Measurements from ENCODE around the gene PRDM16. TPM values are rescaled to one million over a fixed set of nuclear protein-coding genes. Genes with fewer than 3 reads are reported as not detected.

Gene PRDM16
- total and polyA plus RNA-seq, 2 of the 13 experiments (the other 11 are each of a cell fraction or from before 2014, with no cell fraction given), result 0.15 to 0.81 TPM

DNA sequence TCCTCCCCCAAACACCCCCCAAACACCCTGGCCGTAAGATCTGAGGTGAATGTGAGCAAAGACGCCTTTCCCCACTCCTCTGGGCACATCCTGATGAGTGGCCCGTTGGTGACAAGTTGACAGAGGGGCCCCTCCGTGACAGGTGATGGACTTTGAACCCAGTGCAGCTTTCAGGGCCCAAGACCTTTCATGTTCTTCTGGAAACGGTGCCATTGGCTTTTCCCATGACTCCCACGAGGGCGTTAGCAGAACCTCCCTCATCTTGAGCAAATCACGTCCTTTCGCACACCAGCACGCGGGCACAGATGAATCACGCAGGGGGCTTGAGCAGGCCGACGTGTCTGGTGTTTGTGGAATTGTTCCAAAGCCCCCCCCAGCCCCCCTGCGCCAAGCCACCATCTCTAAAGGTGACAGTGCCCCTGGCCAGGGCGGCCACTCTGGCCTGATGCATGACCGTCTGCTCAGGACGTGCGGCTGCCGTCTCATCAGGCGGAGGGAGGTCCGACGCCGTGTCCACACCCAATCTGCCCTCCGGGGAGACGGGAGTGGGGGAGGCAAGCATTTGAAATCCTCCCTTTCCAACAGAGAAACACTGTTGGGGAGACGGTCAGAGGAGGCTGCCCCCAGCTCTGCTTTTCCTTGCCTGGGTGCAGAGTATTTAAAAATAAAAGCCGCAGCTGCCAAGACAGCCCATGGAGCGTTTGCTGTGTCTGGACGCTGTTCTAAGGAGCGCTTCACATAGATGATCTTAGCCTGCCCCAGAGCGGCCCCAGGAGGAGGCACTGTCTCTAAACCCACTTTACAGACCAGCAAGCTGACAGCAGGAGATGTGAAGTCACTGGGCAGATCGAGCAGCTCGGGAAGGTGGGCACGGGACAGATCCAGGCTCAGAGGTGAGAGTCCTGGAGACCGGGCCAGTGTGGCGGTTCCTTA, 287.2 kb downstream of the PRDM16 start (continued):
- TF ChIP-seq ZSCAN20 (CRISPR knock-in tag; IDR thresholded peaks at IDR 0.05; ENCODE audit: borderline replicate concordance), result no peak
- no peak for TF ChIP-seq HOXA7 (CRISPR knock-in tag; IDR thresholded peaks at IDR 0.05)
- TF ChIP-seq MTF1 (CRISPR knock-in tag; IDR thresholded peaks at IDR 0.05), result no peak
- no peak for TF ChIP-seq ZNF557 (CRISPR knock-in tag; IDR thresholded peaks at IDR 0.05)
- no peak for TF ChIP-seq YEATS2 (CRISPR knock-in tag; IDR thresholded peaks at IDR 0.05; ENCODE audit: borderline replicate concordance)
- no peak for TF ChIP-seq ZBTB34 (CRISPR knock-in tag; IDR thresholded peaks at IDR 0.05)
- TF ChIP-seq PCBP1 (IDR thresholded peaks at IDR 0.05; ENCODE audit: borderline replicate concordance, low read depth, low read length), result no peak
- TF ChIP-seq, protein P1, sequence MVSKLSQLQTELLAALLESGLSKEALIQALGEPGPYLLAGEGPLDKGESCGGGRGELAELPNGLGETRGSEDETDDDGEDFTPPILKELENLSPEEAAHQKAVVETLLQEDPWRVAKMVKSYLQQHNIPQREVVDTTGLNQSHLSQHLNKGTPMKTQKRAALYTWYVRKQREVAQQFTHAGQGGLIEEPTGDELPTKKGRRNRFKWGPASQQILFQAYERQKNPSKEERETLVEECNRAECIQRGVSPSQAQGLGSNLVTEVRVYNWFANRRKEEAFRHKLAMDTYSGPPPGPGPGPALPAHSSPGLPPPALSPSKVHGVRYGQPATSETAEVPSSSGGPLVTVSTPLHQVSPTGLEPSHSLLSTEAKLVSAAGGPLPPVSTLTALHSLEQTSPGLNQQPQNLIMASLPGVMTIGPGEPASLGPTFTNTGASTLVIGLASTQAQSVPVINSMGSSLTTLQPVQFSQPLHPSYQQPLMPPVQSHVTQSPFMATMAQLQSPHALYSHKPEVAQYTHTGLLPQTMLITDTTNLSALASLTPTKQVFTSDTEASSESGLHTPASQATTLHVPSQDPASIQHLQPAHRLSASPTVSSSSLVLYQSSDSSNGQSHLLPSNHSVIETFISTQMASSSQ (IDR thresholded peaks at IDR 0.05; ENCODE audit: low read depth), result no peak
- TF ChIP-seq, protein P1 (CRISPR knock-in tag; IDR thresholded peaks at IDR 0.05; ENCODE audit: borderline replicate concordance), result no peak
- TF ChIP-seq MTA1 (CRISPR knock-in tag; IDR thresholded peaks at IDR 0.05; ENCODE audit: borderline replicate concordance), result 0 out of 2 replicates have a peak, but pooled peaks have one; percentile 24
- no peak for TF ChIP-seq ARID2 (CRISPR knock-in tag; IDR thresholded peaks at IDR 0.05; ENCODE audit: borderline replicate concordance)
- TF ChIP-seq ZNF772 (CRISPR knock-in tag; IDR thresholded peaks at IDR 0.05), result no peak; the same call in 1 of the 2 replicates
- TF ChIP-seq, protein P2, sequence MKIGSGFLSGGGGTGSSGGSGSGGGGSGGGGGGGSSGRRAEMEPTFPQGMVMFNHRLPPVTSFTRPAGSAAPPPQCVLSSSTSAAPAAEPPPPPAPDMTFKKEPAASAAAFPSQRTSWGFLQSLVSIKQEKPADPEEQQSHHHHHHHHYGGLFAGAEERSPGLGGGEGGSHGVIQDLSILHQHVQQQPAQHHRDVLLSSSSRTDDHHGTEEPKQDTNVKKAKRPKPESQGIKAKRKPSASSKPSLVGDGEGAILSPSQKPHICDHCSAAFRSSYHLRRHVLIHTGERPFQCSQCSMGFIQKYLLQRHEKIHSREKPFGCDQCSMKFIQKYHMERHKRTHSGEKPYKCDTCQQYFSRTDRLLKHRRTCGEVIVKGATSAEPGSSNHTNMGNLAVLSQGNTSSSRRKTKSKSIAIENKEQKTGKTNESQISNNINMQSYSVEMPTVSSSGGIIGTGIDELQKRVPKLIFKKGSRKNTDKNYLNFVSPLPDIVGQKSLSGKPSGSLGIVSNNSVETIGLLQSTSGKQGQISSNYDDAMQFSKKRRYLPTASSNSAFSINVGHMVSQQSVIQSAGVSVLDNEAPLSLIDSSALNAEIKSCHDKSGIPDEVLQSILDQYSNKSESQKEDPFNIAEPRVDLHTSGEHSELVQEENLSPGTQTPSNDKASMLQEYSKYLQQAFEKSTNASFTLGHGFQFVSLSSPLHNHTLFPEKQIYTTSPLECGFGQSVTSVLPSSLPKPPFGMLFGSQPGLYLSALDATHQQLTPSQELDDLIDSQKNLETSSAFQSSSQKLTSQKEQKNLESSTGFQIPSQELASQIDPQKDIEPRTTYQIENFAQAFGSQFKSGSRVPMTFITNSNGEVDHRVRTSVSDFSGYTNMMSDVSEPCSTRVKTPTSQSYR (CRISPR knock-in tag; IDR thresholded peaks at IDR 0.05; ENCODE audit: borderline replicate concordance), result peak; percentile 22; the same call in 1 of the 2 replicates
- TF ChIP-seq SAFB2 (CRISPR knock-in tag; IDR thresholded peaks at IDR 0.05; ENCODE audit: borderline replicate concordance, low read depth), result no peak
- TF ChIP-seq, protein P3, sequence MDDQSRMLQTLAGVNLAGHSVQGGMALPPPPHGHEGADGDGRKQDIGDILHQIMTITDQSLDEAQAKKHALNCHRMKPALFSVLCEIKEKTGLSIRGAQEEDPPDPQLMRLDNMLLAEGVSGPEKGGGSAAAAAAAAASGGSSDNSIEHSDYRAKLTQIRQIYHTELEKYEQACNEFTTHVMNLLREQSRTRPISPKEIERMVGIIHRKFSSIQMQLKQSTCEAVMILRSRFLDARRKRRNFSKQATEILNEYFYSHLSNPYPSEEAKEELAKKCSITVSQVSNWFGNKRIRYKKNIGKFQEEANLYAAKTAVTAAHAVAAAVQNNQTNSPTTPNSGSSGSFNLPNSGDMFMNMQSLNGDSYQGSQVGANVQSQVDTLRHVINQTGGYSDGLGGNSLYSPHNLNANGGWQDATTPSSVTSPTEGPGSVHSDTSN (CRISPR knock-in tag; IDR thresholded peaks at IDR 0.05; ENCODE audit: borderline replicate concordance), result no peak
- no peak for TF ChIP-seq JDP2 (CRISPR knock-in tag; IDR thresholded peaks at IDR 0.05; ENCODE audit: borderline replicate concordance)
- no peak for TF ChIP-seq TEAD2 (CRISPR knock-in tag; IDR thresholded peaks at IDR 0.05)
